Kidney epithelial cell (primary cell): ENCODE data around the gene ECPAS. TPM values are rescaled to one million over a fixed set of nuclear protein-coding genes. Genes with fewer than 3 reads are reported as not detected.

ENCODE experiments used
- DNase-seq: peaks from one replicate; pipeline ENCODE4 v3.0.0-alpha.2; 2010; ENCODE audit warnings: low read depth
- H3K27me3 ChIP-seq: 2 replicates; pipeline ENCODE4 v1.6.0; 2011; ENCODE audit warnings: low read length; ENCODE audit not compliant: control insufficient read depth, insufficient read depth
- H3K36me3 ChIP-seq: 2 replicates; pipeline ENCODE4 v1.5.1; 2011; ENCODE audit warnings: low read length; ENCODE audit not compliant: control insufficient read depth, insufficient read depth
- H3K4me3 ChIP-seq: 2 replicates; pipeline ENCODE4 v1.5.1; 2011; ENCODE audit warnings: low read depth, mild to moderate bottlenecking, control low read depth, low read length
- total RNA-seq: library from RNA; depleted of rRNA; stranded (reverse); fragments of >200 nt; gene quantifications from 2 replicates; pipeline ENCODE4 v1.2.3, GENCODE V29; 2015
- TF ChIP-seq, protein P1 (sequence below): IDR thresholded peaks from 2 replicates; pipeline ENCODE4 v1.5.1; 2011; ENCODE audit warnings: mild to moderate bottlenecking, moderate library complexity, low read length, control low read depth, inconsistent platforms; ENCODE audit not compliant: insufficient read depth, poor library complexity, severe bottlenecking

ECPAS gene
- total RNA-seq, 1 donor from 2014 or later = 67.0 TPM

DNA sequence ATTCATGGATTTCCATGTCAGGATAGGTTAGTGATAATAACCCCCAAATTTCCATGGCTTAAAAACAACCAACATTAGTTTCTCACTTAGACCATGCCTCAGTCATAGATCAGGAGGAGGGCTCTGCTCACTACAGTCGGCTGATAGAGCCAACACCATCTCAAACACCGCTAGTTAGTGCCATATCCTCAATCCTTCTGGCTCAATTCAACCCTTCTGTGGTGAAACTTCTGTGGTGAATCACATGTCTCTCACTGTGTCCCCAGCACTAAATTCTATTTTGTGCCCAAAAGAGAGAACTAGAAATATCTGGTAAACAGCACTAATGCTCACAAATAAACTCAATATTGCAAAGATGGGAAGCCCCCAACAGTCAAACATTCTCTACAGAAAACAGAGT lies 21.1 kb downstream of the ECPAS start:
- no peaks in the 10 kb centered on the region for H3K36me3 ChIP-seq
- DNase-seq = no peak
- no peaks in the 10 kb centered on the region for H3K27me3 ChIP-seq
- H3K4me3 ChIP-seq = no peak overlapping the region
- TF ChIP-seq, protein P1, sequence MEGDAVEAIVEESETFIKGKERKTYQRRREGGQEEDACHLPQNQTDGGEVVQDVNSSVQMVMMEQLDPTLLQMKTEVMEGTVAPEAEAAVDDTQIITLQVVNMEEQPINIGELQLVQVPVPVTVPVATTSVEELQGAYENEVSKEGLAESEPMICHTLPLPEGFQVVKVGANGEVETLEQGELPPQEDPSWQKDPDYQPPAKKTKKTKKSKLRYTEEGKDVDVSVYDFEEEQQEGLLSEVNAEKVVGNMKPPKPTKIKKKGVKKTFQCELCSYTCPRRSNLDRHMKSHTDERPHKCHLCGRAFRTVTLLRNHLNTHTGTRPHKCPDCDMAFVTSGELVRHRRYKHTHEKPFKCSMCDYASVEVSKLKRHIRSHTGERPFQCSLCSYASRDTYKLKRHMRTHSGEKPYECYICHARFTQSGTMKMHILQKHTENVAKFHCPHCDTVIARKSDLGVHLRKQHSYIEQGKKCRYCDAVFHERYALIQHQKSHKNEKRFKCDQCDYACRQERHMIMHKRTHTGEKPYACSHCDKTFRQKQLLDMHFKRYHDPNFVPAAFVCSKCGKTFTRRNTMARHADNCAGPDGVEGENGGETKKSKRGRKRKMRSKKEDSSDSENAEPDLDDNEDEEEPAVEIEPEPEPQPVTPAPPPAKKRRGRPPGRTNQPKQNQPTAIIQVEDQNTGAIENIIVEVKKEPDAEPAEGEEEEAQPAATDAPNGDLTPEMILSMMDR = no peak

DNA sequence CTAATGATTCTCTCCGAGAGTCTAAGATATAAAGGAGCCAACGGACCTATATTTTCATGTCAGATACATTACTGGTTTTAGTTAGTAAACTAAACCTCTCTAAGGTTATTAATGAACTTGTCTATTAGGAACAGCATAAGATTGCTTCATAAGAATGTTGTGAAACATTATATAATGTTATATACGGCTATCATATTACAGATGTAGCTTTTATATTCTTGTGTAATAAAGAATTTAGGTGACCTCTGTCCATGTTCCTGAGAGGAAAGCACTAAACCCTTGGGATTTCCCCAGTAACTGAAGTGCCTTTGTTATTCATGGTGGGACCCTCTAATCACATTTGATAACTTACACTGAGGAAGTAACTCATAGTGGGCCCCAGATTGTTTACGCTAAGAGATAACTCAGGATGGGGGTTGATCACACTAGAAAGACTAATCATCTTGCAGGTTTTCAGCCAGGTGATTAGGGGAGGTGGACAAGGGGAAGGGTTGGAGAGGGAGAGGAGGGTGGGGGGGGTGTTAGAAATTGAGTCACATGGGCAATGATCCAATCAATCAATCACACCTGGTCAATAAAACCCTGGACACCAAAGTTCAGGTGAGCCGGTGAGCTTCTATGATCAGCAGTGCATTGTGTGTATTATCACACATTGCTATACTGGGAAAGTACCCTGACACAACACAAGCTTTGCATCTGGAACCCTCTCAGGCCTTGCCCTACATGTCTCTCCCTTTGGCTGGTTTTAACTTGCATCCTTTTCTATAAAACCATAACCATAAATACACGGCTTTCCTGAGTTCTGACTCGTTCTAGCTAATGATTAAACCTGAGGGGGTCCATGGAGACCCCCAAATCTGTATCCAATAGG lies 25.8 kb downstream of the ECPAS start:
- DNase-seq = no peak

DNA sequence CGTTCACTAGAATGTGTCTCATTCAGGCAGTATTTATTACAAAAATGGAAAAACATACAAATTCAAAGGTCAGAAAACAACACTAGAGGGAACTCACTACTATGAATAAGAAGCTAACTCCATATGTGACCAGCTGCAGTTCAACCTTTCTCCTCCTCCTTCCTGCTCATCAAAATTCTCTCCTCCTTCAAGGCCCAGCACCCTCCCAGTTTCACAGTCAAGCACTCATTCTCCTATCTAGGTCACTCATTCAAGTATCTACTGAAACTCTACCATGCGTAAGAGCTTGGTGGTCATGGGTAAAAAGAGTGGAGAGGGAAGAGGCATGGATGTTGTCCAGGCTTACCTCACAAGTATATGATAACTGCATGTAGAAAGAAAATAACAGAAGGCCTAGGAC lies 27.7 kb downstream of the ECPAS start:
- TF ChIP-seq, protein P1 = no peak
- Histone ChIP-seq H3K27me3 (no peaks in the 10 kb centered on the region), H3K36me3 (no peaks in the 10 kb centered on the region), H3K4me3 (no peak overlapping the region)
- no peak for DNase-seq

More for the DNA sequence above, 25.8 kb downstream of the ECPAS start:
- TF ChIP-seq, protein P1 = no peak
- H3K36me3 ChIP-seq = no peaks in the 10 kb centered on the region
- H3K4me3 ChIP-seq = no peak overlapping the region
- H3K27me3 ChIP-seq = no peaks in the 10 kb centered on the region

DNA sequence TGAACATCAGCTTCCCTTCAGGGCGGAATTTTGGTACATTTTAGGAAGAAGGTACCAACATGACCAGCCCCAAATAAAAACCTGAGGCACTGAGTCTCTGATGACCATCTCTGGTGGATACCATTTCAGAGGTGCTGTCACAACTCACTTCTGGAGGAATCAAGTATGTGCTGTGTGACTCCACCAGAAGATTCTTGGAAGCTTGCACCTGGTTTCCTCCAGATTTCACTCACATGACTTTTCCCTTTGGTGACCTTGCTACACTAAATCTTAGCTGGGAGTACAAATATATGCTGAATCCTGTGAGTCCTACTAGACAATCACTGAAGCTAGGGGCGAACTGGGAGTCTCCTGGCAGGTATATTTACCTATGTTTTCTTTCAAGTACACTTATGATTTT lies 28.5 kb downstream of the ECPAS start:
- H3K4me3 ChIP-seq = no peak overlapping the region
- TF ChIP-seq, protein P1 = no peak
- no peak for DNase-seq
- no peaks in the 10 kb centered on the region for H3K27me3 ChIP-seq
- H3K36me3 ChIP-seq = no peaks in the 10 kb centered on the region

DNA sequence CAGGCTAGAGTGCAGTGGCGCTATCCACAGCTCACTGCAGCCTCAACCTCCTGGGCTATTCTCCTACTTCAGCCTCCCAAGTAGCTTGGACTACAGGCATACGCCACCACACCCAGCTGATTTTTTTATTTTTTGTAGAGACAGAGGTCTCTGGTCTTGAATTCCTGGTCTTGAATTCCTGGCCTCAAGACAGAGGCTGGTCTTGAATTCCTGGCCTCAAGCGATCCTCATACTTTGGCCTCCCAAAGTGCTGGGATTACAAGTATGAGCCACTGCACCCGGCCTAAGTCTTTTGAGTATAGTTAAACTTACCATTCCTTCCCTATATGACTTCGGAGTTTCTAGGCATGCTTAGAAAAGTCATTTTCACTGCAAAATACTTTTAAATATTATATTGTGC lies 29.4 kb downstream of the ECPAS start:
- Histone ChIP-seq H3K36me3 (no peaks in the 10 kb centered on the region), H3K4me3 (no peak overlapping the region), H3K27me3 (no peaks in the 10 kb centered on the region)
- TF ChIP-seq, protein P1 = no peak
- no peak for DNase-seq

DNA sequence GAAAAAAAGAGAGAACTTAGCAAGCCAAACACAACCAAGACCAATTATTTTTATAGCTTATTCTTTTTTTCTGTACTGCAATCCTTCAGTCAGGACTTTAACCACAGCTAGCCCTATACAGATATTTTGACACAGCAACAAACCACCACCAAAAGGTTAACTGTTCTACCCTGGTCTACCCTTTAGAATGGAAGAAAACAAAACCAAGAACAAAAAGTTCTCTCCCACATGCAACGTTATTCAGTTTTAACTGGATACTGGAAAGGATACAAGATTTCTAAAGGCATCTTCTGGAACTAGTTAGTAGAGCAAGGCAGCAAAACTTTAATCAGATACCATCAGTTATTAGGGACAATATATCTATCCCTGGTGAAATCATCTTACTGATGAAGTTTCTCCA lies 32.6 kb downstream of the ECPAS start:
- DNase-seq = no peak
- H3K36me3 ChIP-seq = peaks cover 2% of the 10 kb centered on the region

More for the DNA sequence above, 32.6 kb downstream of the ECPAS start:
- no peaks in the 10 kb centered on the region for H3K27me3 ChIP-seq
- H3K4me3 ChIP-seq = no peak overlapping the region
- TF ChIP-seq, protein P1 = no peak
